Measurements from ENCODE around the gene PLP2.

DNA sequence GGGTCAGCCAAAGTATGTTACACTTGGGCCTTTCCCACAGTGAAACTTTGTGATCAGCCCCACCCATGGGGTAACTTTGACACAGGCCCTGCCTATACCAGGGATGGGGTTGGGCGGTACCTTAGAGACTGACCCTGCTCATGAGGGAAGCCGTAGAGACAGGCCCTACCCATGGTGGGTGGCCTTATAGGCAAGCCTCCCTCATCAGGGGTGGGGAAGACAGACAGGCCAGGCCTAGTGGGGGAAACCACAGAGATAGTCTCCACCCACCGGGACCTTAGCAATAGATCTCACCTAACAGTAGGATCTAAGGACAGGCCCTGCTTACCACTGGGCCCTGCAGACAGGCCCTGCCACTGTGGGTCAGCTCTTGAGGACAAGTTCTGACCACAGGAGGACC, 6.8 kb downstream of the PLP2 start:
- TF ChIP-seq, protein P1, sequence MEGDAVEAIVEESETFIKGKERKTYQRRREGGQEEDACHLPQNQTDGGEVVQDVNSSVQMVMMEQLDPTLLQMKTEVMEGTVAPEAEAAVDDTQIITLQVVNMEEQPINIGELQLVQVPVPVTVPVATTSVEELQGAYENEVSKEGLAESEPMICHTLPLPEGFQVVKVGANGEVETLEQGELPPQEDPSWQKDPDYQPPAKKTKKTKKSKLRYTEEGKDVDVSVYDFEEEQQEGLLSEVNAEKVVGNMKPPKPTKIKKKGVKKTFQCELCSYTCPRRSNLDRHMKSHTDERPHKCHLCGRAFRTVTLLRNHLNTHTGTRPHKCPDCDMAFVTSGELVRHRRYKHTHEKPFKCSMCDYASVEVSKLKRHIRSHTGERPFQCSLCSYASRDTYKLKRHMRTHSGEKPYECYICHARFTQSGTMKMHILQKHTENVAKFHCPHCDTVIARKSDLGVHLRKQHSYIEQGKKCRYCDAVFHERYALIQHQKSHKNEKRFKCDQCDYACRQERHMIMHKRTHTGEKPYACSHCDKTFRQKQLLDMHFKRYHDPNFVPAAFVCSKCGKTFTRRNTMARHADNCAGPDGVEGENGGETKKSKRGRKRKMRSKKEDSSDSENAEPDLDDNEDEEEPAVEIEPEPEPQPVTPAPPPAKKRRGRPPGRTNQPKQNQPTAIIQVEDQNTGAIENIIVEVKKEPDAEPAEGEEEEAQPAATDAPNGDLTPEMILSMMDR (IDR thresholded peaks at IDR 0.05; ENCODE audit: low read depth, low read length, poor library complexity, severe bottlenecking): no peak
- no peak for TF ChIP-seq EZH2phosphoT487 (IDR thresholded peaks at IDR 0.05; ENCODE audit: borderline replicate concordance, low read length)

Measured in DOHH2 (cell line).